Kidney (tissue), 14 donors: ENCODE data around the gene ZBTB42. TPM values are rescaled to one million over a fixed set of nuclear protein-coding genes. Genes with fewer than 3 reads are reported as not detected.
A peak's percentile ranks its signal among the peaks of the same experiment; 100 is the strongest.

Experiments
- DNase-seq, 5 donors: peaks; one replicate each; pipeline ENCODE4 v3.0.0-alpha.2; 2013 to 2020
- FAIRE-seq: peaks from 2 replicates; lab custom pipeline; 2012; peaks lifted over from hg19 to GRCh38; lab: Jason Lieb, UNC
- H3K27ac ChIP-seq, 2 donors: one replicate each; pipeline ENCODE4 v1.7.0; 2013; ENCODE audit warnings: low read depth in 2 of 2, low read length in 2 of 2, inconsistent platforms in 1 of 2
- H3K27me3 ChIP-seq: one replicate; pipeline ENCODE4 v1.7.1; 2013; ENCODE audit warnings: low read length, inconsistent platforms; ENCODE audit not compliant: control insufficient read depth, insufficient read depth
- H3K36me3 ChIP-seq, 3 donors: one replicate each; pipeline versions ENCODE4 v1.7.0 to v1.7.1; 2013; ENCODE audit warnings: low read length in 3 of 3, control low read depth in 1 of 3, inconsistent platforms in 1 of 3; ENCODE audit not compliant: insufficient read depth in 3 of 3, control insufficient read depth in 2 of 3
- H3K4me1 ChIP-seq, 3 donors: one replicate each; pipeline versions ENCODE4 v1.7.0 to v1.7.1; 2013; ENCODE audit warnings: low read length in 3 of 3, inconsistent platforms in 1 of 3, low read depth in 1 of 3; ENCODE audit not compliant: control insufficient read depth in 2 of 3, insufficient read depth in 2 of 3
- H3K4me3 ChIP-seq, 3 donors: one replicate each; pipeline versions ENCODE4 v1.7.0 to v1.8.1; 2013; ENCODE audit warnings: low read length in 3 of 3, control low read depth in 1 of 3, inconsistent platforms in 1 of 3
- H3K9ac ChIP-seq, 3 donors: one replicate each; pipeline versions ENCODE4 v1.7.0 to v1.7.1; 2013; ENCODE audit warnings: low read length in 3 of 3, control low read depth in 1 of 3, inconsistent platforms in 1 of 3
- H3K9me3 ChIP-seq, 3 donors: one replicate each; pipeline versions ENCODE4 v1.7.0 to v1.7.1; 2013; ENCODE audit warnings: low read length in 3 of 3, control low read depth in 1 of 3, inconsistent platforms in 1 of 3; ENCODE audit not compliant: control insufficient read depth in 2 of 3, insufficient read depth in 1 of 3
- CTCF ChIP-seq: IDR thresholded peaks from 3 replicates; pipeline ENCODE4 v1.5.1; 2012; ENCODE audit warnings: mild to moderate bottlenecking, moderate library complexity, borderline replicate concordance; ENCODE audit not compliant: insufficient read depth; ENCODE audit errors: extremely low read depth
- intact Hi-C: fragments of 100-400 bp; cut with DNase I; formaldehyde crosslinking; loops from one replicate; pipeline ENCODE4 v1.11.1; 2022
- polyA plus RNA-seq: library from polyadenylated mRNA; stranded (reverse); fragments of 350-450 nt; fragmentation: Illumina TruSeq; extraction: RNeasy Lipid Tissue Mini Kit (QIAGEN cat#74804); gene quantifications from one replicate; pipeline ENCODE4 v1.2.3, GENCODE V29; 2014; ENCODE audit warnings: low read depth, low replicate concordance; ENCODE audit not compliant: insufficient read depth
- total RNA-seq: library from RNA; stranded (reverse); fragmentation: NEBNext Ultra II Directional; extraction: Animal tissue kit (Norgen Biotek cat#: 25700); gene quantifications from one replicate; pipeline ENCODE4 v1.2.1, GENCODE V29; 2021
- donor health status: control.
- donor health status: control.
- donor health status: control.
- donor health status: control.
- donor health status: control.
- donor health status: DM: yes; HTN: yes; CAD: no.
- donor health status: Normal renal cell carcinoma (clear cell type).

Gene ZBTB42
- total and polyA plus RNA-seq, 2 donors from 2014 or later = 3.9 to 10.0 TPM

- H3K9me3 ChIP-seq = peaks cover 0 to 3% (median 0%) of the 10 kb centered on the region in 3 donors
- DNase-seq = no peak
- peak overlapping the region; percentile 23 to 34 for H3K27ac ChIP-seq
- FAIRE-seq = no peak
- no peak overlapping the region for H3K4me3 ChIP-seq
- TF ChIP-seq CTCF = no peak
- no peak overlapping the region for H3K9ac ChIP-seq
- H3K36me3 ChIP-seq = no peaks in the 10 kb centered on the region
- no peaks in the 10 kb centered on the region for H3K27me3 ChIP-seq
- intact Hi-C loops = no loop called here
- H3K4me1 ChIP-seq = peaks cover 0 to 7% (median 0%) of the 10 kb centered on the region in 3 donors
These were observed 33.3 kb upstream of the ZBTB42 start for GRCh38 chr14:104767634-104767918.

DNA sequence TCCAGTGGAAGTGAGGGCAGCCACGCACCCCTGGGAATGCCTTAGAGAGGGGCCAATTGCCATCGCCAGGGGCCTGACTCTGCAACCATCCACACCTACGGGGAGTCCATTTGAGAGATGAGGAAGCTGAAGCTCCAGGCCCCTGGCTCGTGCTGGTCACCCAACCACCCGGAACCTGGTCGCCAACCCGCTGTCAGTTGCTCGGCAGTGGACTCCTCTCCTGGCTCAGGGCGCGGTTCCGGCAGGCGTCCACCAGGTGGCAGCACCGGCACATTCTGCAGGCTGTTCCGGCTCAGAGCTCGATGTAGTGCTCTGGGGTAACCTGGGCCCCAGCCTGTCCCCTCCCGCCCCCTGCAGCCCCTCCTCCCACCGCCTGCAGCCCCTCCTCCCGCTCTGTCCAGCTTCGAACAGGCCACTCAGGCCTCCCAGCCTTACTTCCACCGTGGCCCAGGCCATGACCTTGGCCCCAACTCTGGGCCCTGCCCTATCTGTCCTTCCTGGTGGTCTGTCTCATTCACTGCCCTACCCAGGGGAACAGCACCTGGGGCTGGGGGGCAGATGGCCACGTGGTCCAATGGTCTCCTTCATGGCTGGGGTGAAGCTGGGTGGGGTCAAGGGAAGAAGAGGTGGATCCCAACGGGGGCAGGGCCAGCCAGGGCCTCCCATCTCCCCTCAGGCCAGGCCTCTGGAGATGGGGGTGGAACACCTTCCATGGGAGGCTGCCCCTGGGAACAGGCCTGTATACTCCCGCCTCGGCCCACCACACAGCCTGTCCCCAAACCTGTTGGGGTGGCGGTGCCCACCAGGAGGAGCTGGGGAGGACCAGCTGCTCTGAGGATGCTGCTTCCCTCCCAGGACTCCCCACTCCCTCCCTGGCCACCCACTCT lies 32.2 kb upstream of the ZBTB42 start:
- H3K4me1 ChIP-seq = peaks cover 0 to 7% (median 0%) of the 10 kb centered on the region in 3 donors
- no peaks in the 10 kb centered on the region for H3K27me3 ChIP-seq
- H3K4me3 ChIP-seq = no peak overlapping the region
- peak overlapping the region in 1 of 2 donors; percentile 37 for H3K27ac ChIP-seq
- TF ChIP-seq CTCF = peak; percentile 96
- peaks cover 0 to 3% (median 0%) of the 10 kb centered on the region in 3 donors for H3K9me3 ChIP-seq
- DNase-seq (peak; percentile 93 to 96 (median 94)), FAIRE-seq (no peak)
- H3K36me3 ChIP-seq = no peaks in the 10 kb centered on the region
- H3K9ac ChIP-seq = no peak overlapping the region
- intact Hi-C loops = no loop called here

DNA sequence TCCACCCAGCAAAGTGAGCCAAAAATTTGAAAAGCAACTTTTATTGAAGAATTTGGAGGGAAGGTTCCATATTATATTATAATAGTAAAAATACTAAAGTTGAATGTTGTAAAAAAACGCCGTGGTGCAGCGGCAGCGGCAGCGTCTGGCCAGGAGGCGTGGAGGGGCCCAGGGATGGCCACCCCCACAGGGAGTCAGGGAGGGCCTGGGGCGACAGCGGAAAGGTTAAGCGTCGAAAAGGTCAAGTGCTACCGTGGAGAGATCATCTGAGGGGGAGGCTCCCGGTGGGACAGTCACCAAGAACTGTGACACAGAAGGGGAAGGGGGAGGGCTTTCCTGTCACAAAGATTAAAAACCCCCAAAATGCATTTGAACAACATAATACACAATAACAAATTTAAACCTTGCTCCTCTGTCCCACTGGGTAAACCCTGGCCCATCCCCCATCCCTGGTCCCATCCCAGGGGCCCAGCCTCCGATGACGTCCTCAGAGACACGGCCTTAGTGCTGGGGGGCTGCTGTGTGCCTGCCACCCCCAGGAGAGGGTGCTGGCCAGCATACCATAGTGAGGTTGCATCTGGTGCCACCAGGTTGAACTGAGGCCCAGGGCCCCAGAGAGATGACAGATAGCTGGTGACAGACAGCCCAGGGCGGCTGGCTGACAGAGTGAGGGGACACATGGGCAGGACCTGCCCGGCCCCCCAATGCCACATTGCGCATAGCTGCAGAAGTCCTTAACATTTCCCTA lies 31.4 kb upstream of the ZBTB42 start:
- no peaks in the 10 kb centered on the region for H3K27me3 ChIP-seq
- no peak overlapping the region for H3K4me3 ChIP-seq
- peaks cover 0 to 7% (median 0%) of the 10 kb centered on the region in 3 donors for H3K4me1 ChIP-seq
- intact Hi-C loops = loop anchor here (5.0 kb wide), 1 partner anchor 53 kb away; no protein-coding TSS in a partner anchor
- DNase-seq (no peak), FAIRE-seq (no peak)
- H3K27ac ChIP-seq = no peak overlapping the region
- H3K36me3 ChIP-seq = no peaks in the 10 kb centered on the region
- TF ChIP-seq CTCF = no peak
- H3K9me3 ChIP-seq = peaks cover 0 to 3% (median 0%) of the 10 kb centered on the region in 3 donors
- no peak overlapping the region for H3K9ac ChIP-seq
